ENCODE data around the gene GPSM1. TPM values are rescaled to one million over a fixed set of nuclear protein-coding genes. Genes with fewer than 3 reads are reported as not detected.

Gene GPSM1
- total RNA-seq, 6 experiments from 2014 or later, result 1.3 to 4.8 (median 4.1) TPM

DNA sequence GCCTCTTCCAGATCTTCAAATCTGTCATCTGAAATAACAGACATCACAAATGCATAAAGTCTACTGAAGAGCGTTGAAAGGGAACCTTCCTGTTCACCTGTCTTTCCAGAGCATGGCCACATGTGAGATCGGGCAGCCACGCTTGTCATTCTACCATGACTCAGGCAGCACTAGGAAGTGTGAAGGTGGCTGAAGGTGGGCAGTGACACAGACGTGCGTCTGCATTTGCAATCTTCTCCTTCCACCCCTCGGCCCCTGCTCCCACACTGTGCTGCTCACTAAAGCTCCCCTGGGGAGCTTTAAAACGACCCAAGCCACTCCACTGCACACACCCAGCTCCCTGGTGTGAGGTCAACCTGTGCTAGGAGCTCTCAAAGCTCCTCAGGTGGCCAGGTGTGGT, 80.6 kb downstream of the GPSM1 start:
- ATAC-seq (no peak), DNase-seq (no peak)
- intact Hi-C loops (cut with DNase I), result no loop called here
- peaks cover 0 to 43% (median 13%) of the 10 kb centered on the region in 4 donors for H3K36me3 ChIP-seq
- H3K4me3 ChIP-seq, result no peak overlapping the region
- H3K27ac ChIP-seq, result no peak overlapping the region
- TF ChIP-seq CTCF (IDR thresholded peaks at IDR 0.05) (no peak), POLR2A (IDR thresholded peaks at IDR 0.05) (no peak)
- peaks cover 0 to 19% (median 8%) of the 10 kb centered on the region in 4 donors for H3K4me1 ChIP-seq
- no peaks in the 10 kb centered on the region for H3K9me3 ChIP-seq
- 78% methylated on average over 4 of the region's 7 CpGs for WGBS (ENCODE audit: insufficient coverage, low coverage, low lambda C conversion rate, missing lambda C conversion rate)
- H3K27me3 ChIP-seq, result no peaks in the 10 kb centered on the region

Other genes starting within 250 kb of the GPSM1 start
- 10 to 100 TPM; 10.9 to 25.8 (median 13.8) TPM for gene NACC2, start 232.2 kb upstream of the GPSM1 start, total RNA-seq
- gene TMEM250, start 208.7 kb upstream of the GPSM1 start, total RNA-seq, result 10 to 100 TPM; 12.4 to 29.7 (median 15.4) TPM
- gene LHX3, start 122.4 kb upstream of the GPSM1 start, total RNA-seq, result not detected
- 1 to 10 TPM; 2.9 to 8.7 (median 6.4) TPM for gene QSOX2, start 81.7 kb upstream of the GPSM1 start, total RNA-seq
- under 1 TPM in 3 of 6 experiments, not detected in 3; 0.09 to 0.80 (median 0.62) TPM for gene CCDC187, start 23.4 kb upstream of the GPSM1 start, total RNA-seq
- 10 to 100 TPM in 3 of 6 experiments, 1 to 10 TPM in 3; 5.0 to 26.0 (median 10.4) TPM for gene DNLZ, start 36.2 kb downstream of the GPSM1 start, total RNA-seq
- 1 to 10 TPM in 3 of 6 experiments, under 1 TPM in 3; 0.48 to 1.6 (median 1.1) TPM for gene CARD9, start 46.1 kb downstream of the GPSM1 start, total RNA-seq
- 1 to 10 TPM; 3.8 to 6.5 (median 5.4) TPM for gene SNAPC4, start 72.6 kb downstream of the GPSM1 start, total RNA-seq
- 10 to 100 TPM; 27.9 to 53.5 (median 35.4) TPM for gene ENTR1, start 83.1 kb downstream of the GPSM1 start, total RNA-seq
- gene PMPCA, start 83.1 kb downstream of the GPSM1 start, total RNA-seq, result 10 to 100 TPM; 49.6 to 64.9 (median 52.8) TPM
- 1 to 10 TPM; 5.9 to 7.6 (median 6.0) TPM for gene INPP5E, start 112.3 kb downstream of the GPSM1 start, total RNA-seq
- 100 to 1,000 TPM in 2 of 6 experiments, 10 to 100 TPM in 4; 46.9 to 108 (median 72.0) TPM for gene SEC16A, start 155.5 kb downstream of the GPSM1 start, total RNA-seq
- gene NOTCH1, start 218.5 kb downstream of the GPSM1 start, total RNA-seq, result 10 to 100 TPM; 17.4 to 26.2 (median 19.3) TPM